GM18873 (cell line): Measurements from ENCODE around the gene IL3RA.
"Not testable (repeated sequence)": the region's sequence is repeated elsewhere in the genome, so short reads cannot be mapped to it uniquely, and the experiment has no call there.

Source experiments
- ATAC-seq: cut with Tn5 transposase; IDR thresholded peaks from one replicate; pipeline ENCODE4 v1.9.1; 2021; ENCODE audit warnings: mild to moderate bottlenecking, moderate library complexity, moderate number of reproducible peaks; ENCODE audit not compliant: unreplicated experiment, low FRiP score

Gene IL3RA

DNA sequence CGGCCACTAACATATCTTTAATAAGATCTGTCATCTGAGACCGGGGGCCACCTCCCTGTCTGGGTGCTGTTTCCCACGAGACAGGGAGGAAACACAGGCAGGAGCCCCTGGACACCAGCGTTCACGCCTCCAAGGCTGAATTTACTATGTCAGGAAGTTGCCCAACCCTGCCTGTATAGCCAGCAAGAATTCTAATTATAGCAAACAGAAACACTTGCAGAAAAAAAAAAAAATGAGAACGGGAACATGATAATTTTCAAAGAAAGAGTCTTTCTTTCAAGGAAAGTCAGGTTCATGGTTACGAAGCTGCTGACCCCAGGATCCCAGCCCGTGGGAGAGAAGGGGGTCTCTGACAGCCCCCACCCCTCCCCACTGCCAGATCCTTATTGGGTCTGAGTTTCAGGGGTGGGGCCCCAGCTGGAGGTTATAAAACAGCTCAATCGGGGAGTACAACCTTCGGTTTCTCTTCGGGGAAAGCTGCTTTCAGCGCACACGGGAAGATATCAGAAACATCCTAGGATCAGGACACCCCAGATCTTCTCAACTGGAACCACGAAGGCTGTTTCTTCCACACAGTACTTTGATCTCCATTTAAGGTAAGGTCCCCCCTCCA, at the start of gene IL3RA:
TSS of gene IL3RA (plus strand) at position 455 of the 613 bp plus-strand sequence. CDS start 4,981 bp downstream, outside the sequence.
- ATAC-seq, result no peak

DNA sequence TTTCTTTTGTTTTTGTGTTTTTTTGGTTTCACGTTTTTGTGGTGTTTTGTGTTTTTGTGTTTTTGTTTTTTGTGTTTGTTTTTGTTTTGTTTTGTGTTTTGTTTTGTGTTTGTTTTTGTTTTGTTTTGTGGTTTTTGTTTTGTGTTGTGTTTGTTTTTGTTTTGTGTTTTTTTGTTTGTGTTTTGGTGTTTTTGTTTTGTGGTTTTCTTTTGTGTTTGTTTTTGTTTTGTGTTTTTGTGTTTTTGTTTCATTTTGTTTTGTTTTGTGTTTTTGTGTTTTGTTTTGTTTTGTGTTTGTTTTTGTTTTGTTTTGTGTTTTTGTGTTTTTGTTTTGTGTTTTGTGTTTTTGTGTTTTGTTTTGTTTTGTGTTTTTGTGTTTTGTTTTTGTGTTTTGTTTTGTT, 47.0 kb upstream of the IL3RA start:
- no peak for ATAC-seq

DNA sequence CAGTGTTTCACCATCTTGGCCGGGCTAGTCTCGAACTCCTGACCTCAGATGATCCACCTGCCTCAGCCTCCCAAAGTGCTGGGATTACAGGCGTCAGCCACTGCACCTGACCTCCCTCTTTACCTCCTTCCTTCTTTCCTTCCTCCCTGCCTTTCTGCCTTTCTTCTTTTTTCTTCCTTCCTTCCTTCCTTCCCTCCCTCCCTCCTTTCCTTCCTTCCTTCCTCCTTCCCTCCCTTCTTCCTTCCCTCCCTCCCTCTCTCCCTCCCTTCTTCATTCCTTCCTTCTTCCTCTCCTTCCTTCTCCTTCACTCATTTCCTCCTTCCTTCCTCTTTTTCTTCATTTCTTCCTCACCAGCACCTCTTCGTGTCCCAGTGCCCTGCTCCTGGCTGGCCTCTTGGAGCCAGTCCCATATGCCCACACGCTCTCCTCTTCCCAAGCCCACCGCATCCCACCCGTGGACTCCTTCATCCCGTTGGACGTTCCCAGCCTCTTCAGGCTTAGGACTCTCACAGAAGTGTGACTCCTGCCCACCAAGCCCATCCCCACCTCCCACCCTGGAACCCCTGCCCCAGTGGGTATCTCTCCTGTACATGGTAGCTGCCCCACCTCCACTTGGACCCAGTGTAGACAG, 45.4 kb upstream of the IL3RA start:
- ATAC-seq, result no peak

DNA sequence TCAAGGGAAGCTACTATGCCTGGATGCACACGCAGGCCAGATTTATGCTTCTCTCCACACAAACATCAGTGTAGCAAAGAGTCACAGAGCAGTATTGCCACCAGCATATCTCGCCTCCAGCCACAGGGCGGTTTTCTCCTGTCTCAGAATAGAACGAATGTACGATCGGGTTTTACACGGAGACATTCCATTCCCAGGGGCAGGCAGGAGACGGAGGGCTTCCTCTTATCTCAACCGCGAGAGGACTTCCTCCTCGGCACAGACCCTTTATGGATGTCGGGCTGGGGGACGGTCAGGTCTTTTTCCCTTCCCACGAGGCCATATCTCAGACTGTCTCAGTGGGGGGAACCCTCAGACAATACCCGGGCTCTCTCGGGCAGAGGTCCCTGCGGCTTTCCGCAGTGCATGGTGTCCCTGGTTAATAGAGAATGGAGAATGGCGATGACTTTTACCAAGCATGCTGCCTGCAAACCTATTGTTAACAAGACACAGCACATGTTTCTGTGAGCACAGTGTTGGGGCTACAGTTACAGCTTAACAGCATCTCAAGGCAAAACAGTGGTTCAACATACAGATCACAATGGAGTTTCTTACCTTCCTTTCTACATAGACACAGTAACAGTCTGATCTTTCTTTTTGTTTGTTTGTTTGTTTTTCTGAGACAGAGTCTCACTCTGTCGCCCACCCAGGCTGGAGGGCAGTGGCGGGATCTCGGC, 43.9 kb upstream of the IL3RA start:
- ATAC-seq, result no peak

DNA sequence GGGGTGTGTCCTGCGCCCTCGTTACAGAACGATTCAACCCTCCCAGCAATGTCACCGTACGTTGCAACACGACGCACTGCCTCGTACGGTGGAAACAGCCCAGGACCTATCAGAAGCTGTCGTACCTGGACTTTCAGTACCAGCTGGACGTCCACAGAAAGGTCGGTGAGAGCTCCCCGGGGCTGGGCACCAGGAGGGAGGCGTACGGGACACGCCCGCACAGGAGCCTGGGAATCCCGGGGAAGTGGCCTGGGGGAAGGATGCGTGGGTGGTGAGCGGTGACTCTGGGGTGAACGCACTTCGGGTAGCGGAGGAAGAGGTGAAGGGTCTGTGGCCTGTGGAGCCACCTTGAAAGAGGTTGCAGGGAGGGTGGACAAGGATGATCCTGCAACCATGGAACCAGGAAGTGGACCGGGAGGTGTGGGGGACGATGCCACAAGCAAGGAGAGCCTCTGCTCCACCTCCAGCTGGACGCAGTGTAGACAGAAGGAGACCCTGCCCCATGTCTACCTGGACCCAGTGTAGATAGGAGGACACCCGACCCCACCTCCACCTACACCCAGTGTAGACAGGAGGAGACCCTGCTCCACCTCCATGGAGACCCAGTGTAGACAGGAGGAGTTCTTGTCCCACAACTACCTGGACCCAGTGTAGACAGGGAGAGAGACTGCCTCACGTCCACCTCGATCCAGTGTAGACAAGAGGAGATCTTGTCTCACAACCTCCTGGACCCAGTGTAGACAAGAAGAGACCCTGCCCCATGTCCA, 42.1 kb upstream of the IL3RA start:
- ATAC-seq, result no peak

DNA sequence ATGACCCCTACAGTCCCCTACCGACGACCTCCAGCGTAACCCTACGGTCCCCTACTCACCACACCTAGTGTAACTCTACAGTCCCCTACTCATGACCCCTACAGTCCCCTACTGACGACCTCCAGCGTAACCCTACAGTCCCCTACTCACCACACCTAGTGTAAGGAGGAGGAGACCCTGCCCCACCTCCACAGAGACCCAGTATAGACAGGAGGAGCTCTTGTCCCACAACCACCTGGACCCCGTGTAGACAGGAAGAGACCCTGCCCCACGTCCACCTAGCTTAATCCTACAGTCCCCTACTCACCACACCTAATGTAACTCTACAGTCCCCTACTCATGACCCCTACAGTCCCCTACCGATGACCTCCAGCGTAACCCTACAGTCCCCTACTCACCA, 41.0 kb upstream of the IL3RA start:
- ATAC-seq, result no peak

DNA sequence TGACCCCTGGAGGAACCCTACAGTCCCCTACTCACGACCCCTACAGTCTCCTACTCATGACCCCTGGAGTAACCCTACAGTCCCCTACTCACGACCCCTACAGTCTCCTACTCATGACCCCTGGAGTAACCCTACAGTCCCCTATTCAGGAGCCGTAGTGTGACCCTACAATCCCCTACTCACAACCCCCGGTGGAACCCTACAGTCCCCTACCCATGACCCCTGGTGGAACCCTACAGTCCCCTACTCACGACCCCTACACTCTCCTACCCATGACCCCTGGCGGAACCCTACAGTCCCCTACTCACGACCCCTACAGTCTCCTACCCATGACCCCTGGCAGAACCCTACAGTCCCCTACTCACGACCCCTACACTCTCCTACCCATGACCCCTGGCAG, 39.0 kb upstream of the IL3RA start:
- not testable (repeated sequence) for ATAC-seq

DNA sequence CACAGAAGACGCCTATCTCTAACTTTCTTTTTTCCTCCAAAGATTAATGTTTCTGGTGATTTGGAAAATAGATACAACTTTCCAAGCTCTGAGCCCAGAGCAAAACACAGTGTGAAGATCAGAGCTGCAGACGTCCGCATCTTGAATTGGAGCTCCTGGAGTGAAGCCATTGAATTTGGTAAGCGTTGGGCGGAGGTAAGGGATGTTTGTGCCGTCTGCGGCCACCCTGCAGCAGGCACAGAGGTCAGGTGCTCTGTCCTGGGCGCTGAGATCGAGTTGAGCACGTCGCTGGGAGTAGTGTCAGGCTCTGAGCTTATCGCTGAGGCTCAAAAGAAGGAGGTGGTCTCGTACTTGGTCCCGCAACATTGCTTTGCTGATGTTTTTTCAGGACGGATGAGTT, 36.1 kb upstream of the IL3RA start:
- no peak for ATAC-seq

DNA sequence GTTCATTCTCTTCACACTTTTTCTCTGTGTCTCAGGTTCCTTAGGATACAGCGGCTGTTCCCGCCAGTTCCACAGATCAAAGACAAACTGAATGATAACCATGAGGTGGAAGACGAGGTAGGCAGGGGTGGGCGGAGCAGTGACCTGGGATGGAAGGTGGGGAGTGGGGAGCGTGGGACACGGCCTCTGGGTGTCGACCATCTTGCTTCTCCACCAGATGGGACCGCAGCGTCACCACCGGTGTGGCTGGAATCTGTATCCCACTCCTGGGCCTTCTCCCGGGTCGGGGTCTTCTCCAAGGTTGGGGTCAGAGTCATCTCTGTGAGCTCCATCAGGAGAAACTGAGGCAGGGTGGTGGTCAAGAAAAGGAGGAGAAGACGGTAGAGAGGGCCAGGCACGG, 31.2 kb upstream of the IL3RA start:
- ATAC-seq, result no peak

DNA sequence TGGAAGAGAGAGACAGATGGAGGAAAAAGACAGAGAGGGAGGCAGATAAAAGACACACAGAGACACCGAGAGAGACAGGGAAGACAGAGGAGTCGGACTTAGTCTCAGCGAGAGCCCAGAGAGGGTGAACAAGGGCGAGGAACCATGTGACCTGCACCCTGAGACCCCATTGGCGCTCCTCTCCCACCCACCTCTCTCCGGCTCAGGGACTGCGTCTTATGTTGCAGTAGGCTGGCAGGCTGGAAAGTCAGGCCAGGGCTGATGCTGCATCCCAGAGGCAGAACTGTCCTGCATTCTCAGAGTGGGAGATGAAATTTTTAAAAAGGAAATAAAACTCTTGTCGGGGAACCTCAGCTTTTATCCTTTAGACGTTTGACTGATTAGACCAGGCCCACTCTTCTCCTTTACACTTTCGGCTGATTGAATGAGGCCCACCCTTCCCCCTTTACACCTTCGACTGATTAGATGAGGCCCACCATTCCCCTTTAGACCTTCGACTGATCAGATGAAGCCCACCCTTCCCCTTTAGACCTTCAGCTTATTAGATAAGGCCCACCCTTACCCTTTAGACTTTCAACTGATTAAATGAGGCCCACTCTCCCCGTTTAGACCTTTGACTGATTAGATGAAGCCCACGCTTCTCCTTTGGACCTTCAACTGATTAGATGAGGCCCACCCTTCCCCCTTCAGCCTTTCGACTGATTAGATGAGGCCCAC, 29.5 kb upstream of the IL3RA start:
- no peak for ATAC-seq

DNA sequence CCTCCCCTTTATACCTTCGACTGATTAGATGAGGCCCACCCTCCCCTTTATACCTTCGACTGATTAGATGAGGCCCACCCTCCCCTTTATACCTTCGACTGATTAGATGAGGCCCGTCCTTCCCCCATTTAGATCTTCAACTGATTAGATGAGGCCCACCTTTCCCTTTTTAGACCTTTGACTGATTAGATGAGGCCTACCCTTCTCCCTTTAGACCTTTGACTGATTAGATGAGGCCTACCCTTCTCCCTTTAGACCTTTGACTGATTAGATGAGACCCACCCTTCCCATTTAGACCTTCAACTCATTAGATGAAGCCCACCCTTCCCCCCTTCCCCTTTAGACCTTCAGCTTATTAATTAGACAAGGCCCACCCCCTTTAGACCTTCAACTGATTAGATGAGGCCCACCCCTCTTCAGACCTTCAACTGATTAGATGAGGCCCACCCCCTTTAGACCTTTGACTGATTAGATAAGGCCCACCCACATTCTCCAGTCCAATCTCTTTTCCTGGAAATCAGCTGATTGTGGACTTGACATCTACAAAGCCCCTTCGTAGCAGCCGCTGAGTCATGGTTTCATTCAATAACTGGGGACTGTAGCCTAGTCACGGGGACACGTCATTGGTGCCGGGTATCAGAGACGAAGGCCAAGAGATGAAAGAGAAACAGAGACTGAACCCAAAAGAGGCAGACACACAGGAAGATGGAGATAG, 28.8 kb upstream of the IL3RA start:
- no peak for ATAC-seq

DNA sequence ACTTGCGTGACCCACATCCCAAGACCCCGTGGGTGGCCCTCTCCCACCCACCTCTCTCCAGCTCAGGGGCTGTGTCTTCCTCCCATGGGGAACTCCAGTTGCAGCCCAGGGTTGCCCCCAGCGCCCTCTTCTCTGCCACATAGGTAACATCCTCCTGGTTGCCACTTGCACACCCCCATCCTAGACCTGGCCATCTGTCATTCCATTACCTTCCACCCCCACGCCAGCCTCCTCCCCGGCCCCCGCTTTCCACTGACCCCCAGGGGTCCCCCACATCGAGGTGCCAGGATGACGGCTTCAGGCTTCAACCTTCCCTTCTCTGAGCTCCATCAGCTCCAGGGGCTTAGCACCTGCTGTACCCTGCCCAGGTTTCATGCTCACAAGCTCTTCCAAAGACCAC, 28.1 kb upstream of the IL3RA start:
- no peak for ATAC-seq

DNA sequence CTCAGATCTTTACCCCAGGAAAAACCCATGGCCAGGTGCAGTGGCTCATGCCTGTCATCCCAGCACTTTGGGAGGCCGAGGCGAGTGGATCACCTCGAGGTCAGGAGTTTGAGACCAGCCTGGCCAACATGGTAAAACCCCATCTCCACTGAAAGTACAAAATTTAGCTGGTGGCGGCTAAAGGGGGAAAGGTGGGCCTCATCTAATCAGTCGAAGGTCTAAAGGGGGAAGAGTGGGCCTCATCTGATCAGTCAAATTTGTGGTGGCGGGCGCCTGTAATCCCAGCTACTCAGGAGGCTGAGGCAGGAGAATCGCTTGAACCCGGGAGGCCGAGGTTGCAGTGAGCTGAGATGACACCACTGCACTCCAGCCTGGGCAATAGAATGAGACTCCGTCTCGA, 27.7 kb upstream of the IL3RA start:
- ATAC-seq, result not testable (repeated sequence)

DNA sequence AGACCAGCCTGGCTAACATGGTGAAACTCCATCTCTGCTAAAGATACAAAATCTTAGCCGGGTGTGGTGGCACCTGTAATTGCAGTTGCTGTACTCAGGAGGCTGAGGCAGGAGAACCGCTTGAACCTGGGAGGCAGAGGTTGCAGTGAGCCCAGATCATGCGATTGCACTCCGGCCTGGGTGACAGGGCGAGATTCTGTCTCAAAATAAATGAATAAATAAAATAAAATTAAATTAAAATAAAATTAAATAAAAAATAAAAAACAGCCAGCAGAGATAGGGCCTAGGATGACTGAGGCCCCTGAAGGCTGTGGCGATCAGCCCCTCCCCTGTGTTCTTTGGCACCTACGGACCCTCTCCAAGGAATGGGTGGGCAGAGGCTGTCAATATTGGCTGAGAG, 22.8 kb upstream of the IL3RA start:
- no peak for ATAC-seq

DNA sequence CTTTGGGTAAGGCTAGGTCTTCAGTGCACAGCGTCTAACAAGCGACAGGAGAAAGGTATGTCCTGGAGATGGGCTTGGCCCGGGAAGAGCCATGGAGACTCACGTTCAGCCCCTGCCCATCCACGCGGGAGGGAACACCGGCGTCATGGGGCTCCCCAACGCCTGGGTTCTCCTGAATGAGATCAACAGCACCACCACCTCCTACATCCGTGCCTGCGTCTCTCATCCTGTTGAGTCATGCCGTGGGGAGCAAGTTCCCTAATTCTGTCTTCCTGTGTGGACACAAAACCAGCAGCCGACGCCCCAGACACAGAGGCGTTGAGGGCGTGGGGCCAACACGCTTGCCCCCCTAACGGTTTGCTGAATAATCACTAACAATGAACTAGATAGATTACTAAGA, 20.1 kb upstream of the IL3RA start:
- ATAC-seq, result no peak

DNA sequence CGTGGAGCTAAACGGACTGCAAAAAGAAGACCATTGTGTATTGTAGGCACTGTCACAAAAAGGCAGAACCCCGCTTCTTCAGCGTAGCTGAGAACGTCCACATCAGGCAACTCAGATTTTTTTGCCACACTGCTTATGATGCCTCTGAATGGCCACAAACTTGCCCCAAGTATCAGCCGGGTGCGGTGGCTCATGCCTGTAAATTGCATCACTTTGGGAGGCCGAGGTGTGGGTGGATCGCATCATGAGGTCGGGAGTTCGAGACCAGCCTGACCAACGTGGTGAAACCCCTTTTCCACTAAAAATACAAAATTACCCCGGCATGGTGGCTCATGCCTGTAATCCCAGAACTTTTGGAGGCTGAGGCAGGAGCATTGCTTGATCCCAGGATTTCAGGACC, 14.9 kb upstream of the IL3RA start:
- no peak for ATAC-seq

DNA sequence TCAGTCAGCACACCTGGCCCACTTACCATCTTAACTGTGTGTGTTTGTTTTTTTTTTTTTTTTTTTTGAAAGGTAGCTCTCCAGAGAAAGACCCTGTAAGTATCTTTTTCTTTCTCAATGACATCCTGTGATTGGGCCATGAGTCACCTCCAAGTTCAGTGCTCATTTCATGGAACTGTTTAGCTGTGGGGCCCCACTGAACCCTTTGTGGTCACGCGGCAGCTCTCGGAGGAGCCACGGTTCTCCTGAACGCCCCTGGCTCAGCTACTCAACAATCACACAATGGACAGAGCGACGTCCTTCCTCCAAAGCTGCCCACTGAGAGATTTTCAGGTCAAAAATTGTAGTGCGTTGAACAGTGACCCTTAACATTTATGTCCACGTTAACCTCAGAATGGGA, 14.2 kb upstream of the IL3RA start:
- ATAC-seq, result no peak

DNA sequence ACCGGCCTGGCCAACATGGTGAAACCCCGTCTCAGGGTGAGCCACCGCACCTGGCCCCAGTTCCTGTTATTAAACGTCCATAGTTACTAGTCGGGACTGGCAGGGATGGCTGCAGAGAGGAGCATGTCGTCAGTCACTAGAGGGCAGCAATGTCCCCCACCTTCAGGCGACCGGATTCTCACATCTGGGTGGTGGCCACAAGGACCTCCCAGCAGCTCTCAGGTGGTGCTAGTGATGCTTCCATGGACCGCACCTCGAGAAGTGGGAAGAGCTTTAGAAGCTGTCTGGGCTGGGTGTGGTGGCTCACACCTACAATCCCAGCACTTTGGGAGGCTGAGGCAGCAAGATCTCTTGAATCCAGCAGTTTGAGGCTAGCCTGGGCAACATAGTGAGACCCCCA, 13.3 kb upstream of the IL3RA start:
- ATAC-seq, result peak; percentile 57

DNA sequence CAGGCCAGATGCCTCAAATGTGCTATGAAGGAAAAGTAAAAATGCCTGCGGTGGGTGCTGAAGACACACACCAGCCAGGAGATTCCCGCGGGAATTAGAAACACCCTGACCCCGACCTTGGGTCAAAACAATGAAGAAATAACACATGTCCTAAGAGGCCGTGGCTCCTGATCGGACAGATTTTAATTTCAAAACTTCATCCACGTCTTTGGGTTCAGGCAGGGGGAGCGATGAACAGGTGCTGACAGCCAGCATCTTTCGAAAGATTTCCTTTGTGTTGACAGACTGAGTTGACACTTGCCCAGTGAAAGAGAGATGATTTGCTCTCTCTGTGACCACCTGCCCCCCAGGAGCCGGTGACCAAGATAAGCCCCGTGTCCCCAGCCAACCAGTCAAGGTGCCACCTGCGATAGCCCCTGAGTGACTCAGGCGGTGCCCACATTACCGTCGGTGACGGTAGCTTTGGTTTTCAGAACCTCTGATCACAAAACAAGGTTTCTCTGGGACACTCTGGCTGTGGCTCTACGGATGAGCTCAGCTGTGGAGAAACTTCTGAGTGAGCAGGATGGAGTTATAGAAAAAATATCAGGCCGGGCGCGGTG, 11.0 kb upstream of the IL3RA start:
- ATAC-seq, result no peak
